SK-N-SH (cell line): ENCODE measurements around the gene STK36. TPM values are rescaled to one million over a fixed set of nuclear protein-coding genes. Genes with fewer than 3 reads are reported as not detected.

Experiments used
- CTCF ChIA-PET: fragments of 300-600, 350-600 bp; formaldehyde crosslinking; extraction: SDS; loops from one replicate; lab custom pipeline; 2021; lab: Yijun Ruan, JAX
- POLR2A ChIA-PET: fragments of 350-600 bp; sonication (Branson Sonifier 250); formaldehyde crosslinking; extraction: SDS; loops from one replicate; lab custom pipeline; 2020; ENCODE audit warnings: antibody characterized with exemption, inconsistent platforms; lab: Yijun Ruan, JAX
- DNase-seq: peaks from one replicate; pipeline ENCODE4 v3.0.0; 2012
- H2AFZ ChIP-seq: fragments of 200-600 bp; sonication (generic); 2 replicates; pipeline ENCODE4 v1.8.1; 2016; ENCODE audit warnings: antibody characterized with exemption, mild to moderate bottlenecking, low read depth
- H3F3A ChIP-seq: fragments of 200-600 bp; sonication (generic); replicated peaks from 2 replicates; pipeline ENCODE3; 2016; ENCODE audit warnings: antibody characterized with exemption, mild to moderate bottlenecking; ENCODE audit not compliant: insufficient read depth
- H3K27ac ChIP-seq, 2 experiments: fragments of 200-500 bp in 1 of 2; fragments of 200-600 bp in 1 of 2; sonication (Bioruptor generic) in 1 of 2; sonication (generic), shearing (Covaris generic) in 1 of 2; 2 replicates each; pipeline versions ENCODE4 v1.5.1 to v1.6.1; 2014 to 2016; ENCODE audit warnings: low read depth in 2 of 2, inconsistent platforms in 1 of 2, low read length in 1 of 2, mild to moderate bottlenecking in 1 of 2, mixed read lengths in 1 of 2
- H3K27me3 ChIP-seq: fragments of 200-600 bp; sonication (generic), shearing (Covaris generic); 2 replicates; pipeline ENCODE4 v1.6.1; 2016; ENCODE audit warnings: mixed run types; ENCODE audit not compliant: insufficient read depth
- H3K36me3 ChIP-seq, 2 experiments: fragments of 200-500 bp in 1 of 2; fragments of 200-600 bp in 1 of 2; sonication (Bioruptor generic) in 1 of 2; sonication (generic) in 1 of 2; replicated peaks in 1 of 2; 2 replicates each; pipeline versions ENCODE3 to v1.5.1; 2014 to 2016; ENCODE audit warnings: low read length in 1 of 2, mild to moderate bottlenecking in 1 of 2; ENCODE audit not compliant: insufficient read depth in 2 of 2, control insufficient read depth in 1 of 2
- H3K4me1 ChIP-seq, 2 experiments: fragments of 200-500 bp in 1 of 2; fragments of 200-600 bp in 1 of 2; sonication (Bioruptor generic) in 1 of 2; sonication (generic), shearing (Covaris generic) in 1 of 2; 2 replicates each; pipeline versions ENCODE4 v1.5.1 to v1.6.1; 2014 to 2016; ENCODE audit warnings: low read depth in 1 of 2, low read length in 1 of 2, mixed run types in 1 of 2; ENCODE audit not compliant: insufficient read depth in 2 of 2, control insufficient read depth in 1 of 2
- H3K4me2 ChIP-seq: fragments of 200-600 bp; sonication (generic), shearing (Covaris generic); 2 replicates; pipeline ENCODE4 v1.6.1; 2017; ENCODE audit warnings: mixed run types
- H3K4me3 ChIP-seq, 2 experiments: fragments of 200-500 bp in 1 of 2; fragments of 200-600 bp in 1 of 2; sonication (Bioruptor generic) in 1 of 2; sonication (generic), shearing (Covaris generic) in 1 of 2; 2 replicates each; pipeline versions ENCODE4 v1.5.1 to v1.8.1; 2014 to 2016; ENCODE audit warnings: low read depth in 2 of 2, inconsistent platforms in 1 of 2, low read length in 1 of 2, mild to moderate bottlenecking in 1 of 2, mixed read lengths in 1 of 2, moderate library complexity in 1 of 2
- H3K79me2 ChIP-seq: fragments of 200-600 bp; sonication (generic); 2 replicates; pipeline ENCODE4 v1.8.1; 2017; ENCODE audit warnings: mild to moderate bottlenecking; ENCODE audit not compliant: insufficient read depth
- H3K9ac ChIP-seq: fragments of 200-600 bp; sonication (generic); 2 replicates; pipeline ENCODE4 v1.6.1; 2017; ENCODE audit warnings: mixed run types
- H3K9me2 ChIP-seq: fragments of 200-600 bp; sonication (generic); 2 replicates; pipeline ENCODE4 v1.6.1; 2017; ENCODE audit warnings: mixed run types
- H3K9me3 ChIP-seq: fragments of 200-600 bp; sonication (generic); 2 replicates; pipeline ENCODE4 v1.6.1; 2017; ENCODE audit warnings: mixed run types, mild to moderate bottlenecking, moderate library complexity
- H4K20me1 ChIP-seq: fragments of 200-600 bp; sonication (generic); 2 replicates; pipeline ENCODE4 v1.6.1; 2017; ENCODE audit warnings: mild to moderate bottlenecking, mixed run types; ENCODE audit not compliant: insufficient read depth
- ELF1 ChIP-seq: IDR thresholded peaks from 2 replicates; pipeline ENCODE4 v1.4.0; 2012
- FOSL2 ChIP-seq: IDR thresholded peaks from 2 replicates; pipeline ENCODE4 v1.4.0; 2012; ENCODE audit warnings: low read depth, mild to moderate bottlenecking, moderate library complexity, borderline replicate concordance
- FOXJ3 ChIP-seq: sonication (generic); formaldehyde crosslinking; IDR thresholded peaks from 2 replicates; pipeline ENCODE4 v1.5.1; 2020; ENCODE audit warnings: mild to moderate bottlenecking, missing genetic modification reagents
- GATA2 ChIP-seq: sonication (generic); formaldehyde crosslinking; IDR thresholded peaks from 2 replicates; pipeline ENCODE4 v1.5.0; 2020; ENCODE audit warnings: mild to moderate bottlenecking, missing genetic modification reagents
- IRF3 ChIP-seq: fragments of 150-350 bp; IDR thresholded peaks from 2 replicates; pipeline ENCODE4 v1.6.1; 2016; ENCODE audit warnings: mild to moderate bottlenecking, low read depth, low read length
- JUND ChIP-seq: IDR thresholded peaks from 2 replicates; pipeline ENCODE4 v1.4.0; 2012
- MEF2A ChIP-seq: IDR thresholded peaks from 2 replicates; pipeline ENCODE4 v1.4.0; 2012; ENCODE audit warnings: low read depth, borderline replicate concordance
- NFIC ChIP-seq: IDR thresholded peaks from 2 replicates; pipeline ENCODE4 v1.4.0; 2012; ENCODE audit warnings: borderline replicate concordance
- NRF1 ChIP-seq: IDR thresholded peaks from 2 replicates; pipeline ENCODE4 v1.6.1; 2012; ENCODE audit warnings: low read depth, mild to moderate bottlenecking, low read length
- PBX3 ChIP-seq: IDR thresholded peaks from 2 replicates; pipeline ENCODE4; 2012
- RCOR1 ChIP-seq: fragments of 150-350 bp; IDR thresholded peaks from 2 replicates; pipeline ENCODE4 v1.6.1; 2017; ENCODE audit warnings: antibody characterized with exemption, low read length
- RFX5 ChIP-seq: IDR thresholded peaks from 2 replicates; pipeline ENCODE4 v1.6.1; 2012; ENCODE audit warnings: mild to moderate bottlenecking, improper control_type of control experiment, low read length
- RXRA ChIP-seq: IDR thresholded peaks from 2 replicates; pipeline ENCODE4 v1.4.0; 2012; ENCODE audit warnings: low read depth, mild to moderate bottlenecking, borderline replicate concordance
- SIN3A ChIP-seq: IDR thresholded peaks from 2 replicates; pipeline ENCODE4 v1.6.1; 2012; ENCODE audit warnings: low read depth, mild to moderate bottlenecking, low read length, moderate library complexity, borderline replicate concordance
- SMC3 ChIP-seq: IDR thresholded peaks from 2 replicates; pipeline ENCODE4 v1.6.1; 2012; ENCODE audit warnings: low read depth, low read length, improper control_type of control experiment
- TCF12 ChIP-seq: IDR thresholded peaks from 2 replicates; pipeline ENCODE4 v1.4.0; 2012
- YY1 ChIP-seq: IDR thresholded peaks from 2 replicates; pipeline ENCODE4 v1.4.0; 2012; ENCODE audit warnings: low read depth, mild to moderate bottlenecking
- WGBS: methylation state at CpG from one replicate; pipeline ENCODE4 v1.1.6; 2017; ENCODE audit warnings: low lambda C conversion rate; 5-methylcytosine and 5-hydroxymethylcytosine counted together
- polyA plus RNA-seq, 3 experiments: library from polyadenylated mRNA; depleted of rRNA; stranded (reverse); fragments of >200 nt; gene quantifications; 2 replicates each; pipeline ENCODE4 v1.2.3, GENCODE V29; 2012
- TF ChIP-seq, protein P1 (sequence below): fragments of 200-600 bp; sonication (generic); IDR thresholded peaks from 2 replicates; pipeline ENCODE4 v1.6.1; 2017; ENCODE audit warnings: antibody characterized with exemption, mild to moderate bottlenecking, moderate library complexity
- TF ChIP-seq, protein P2 (sequence below): IDR thresholded peaks from 2 replicates; pipeline ENCODE4 v1.4.0; 2012; ENCODE audit warnings: low read depth
- TF ChIP-seq, protein P3 (sequence below): IDR thresholded peaks from 2 replicates; pipeline ENCODE4 v1.4.0; 2012; ENCODE audit warnings: low read depth, borderline replicate concordance

The STK36 gene
- polyA plus RNA-seq, 1 of the 3 experiments (the other 2 are of a cell fraction), result 53.5 TPM

DNA sequence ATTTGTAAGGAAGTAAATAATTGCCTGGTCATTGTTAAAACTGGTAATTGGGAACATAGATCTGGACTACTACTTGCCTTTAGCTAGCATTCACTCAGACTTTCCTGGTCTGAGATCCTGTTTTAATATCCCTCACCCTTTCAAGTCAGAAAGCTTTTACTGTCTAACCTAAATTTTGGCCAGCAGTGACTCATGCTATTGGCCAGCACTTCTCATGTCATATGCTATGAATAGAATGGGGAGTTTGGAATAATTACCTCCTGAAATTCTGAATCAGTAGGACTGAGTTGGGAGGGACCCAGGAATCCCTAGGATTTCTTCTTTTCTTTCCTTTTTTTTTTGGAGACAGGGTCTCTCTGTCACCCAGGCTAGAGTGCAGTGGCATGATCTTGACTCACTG, 19.3 kb downstream of the STK36 start:
- Histone ChIP-seq H3K27ac (peak overlapping the region in 1 of 2 experiments; percentile 44; a peak in 1 of 4 replicates), H2AFZ (no peak overlapping the region), H3K36me3 (peaks cover 58 to 64% of the 10 kb centered on the region in 2 experiments), H4K20me1 (no peaks in the 10 kb centered on the region), H3K4me1 (no peaks in the 10 kb centered on the region; a peak in 1 of 4 replicates), H3K9ac (no peak overlapping the region), H3K4me2 (no peak overlapping the region), H3K9me3 (no peaks in the 10 kb centered on the region), H3K27me3 (no peaks in the 10 kb centered on the region), H3K9me2 (no peaks in the 10 kb centered on the region), H3F3A (peaks cover 26% of the 10 kb centered on the region), H3K4me3 (no peak overlapping the region), H3K79me2 (no peaks in the 10 kb centered on the region)
- no peak for DNase-seq
- ChIA-PET POLR2A (no interaction called here), CTCF (interaction anchor here (1.5 kb wide), 1 partner anchor 19 kb away, joined by 3 read pairs; no protein-coding TSS in a partner anchor)
- TF ChIP-seq ELF1 (no peak), FOSL2 (peak; percentile 14; the same call in 1 of the 2 replicates)

GRCh38 chr2:218694405-218695145, 22.7 kb downstream of the STK36 start:
- Histone ChIP-seq H3K27me3 (no peaks in the 10 kb centered on the region), H3K36me3 (peaks cover 40 to 81% of the 10 kb centered on the region in 2 experiments), H3F3A (peaks cover 19% of the 10 kb centered on the region), H3K9ac (no peak overlapping the region), H4K20me1 (no peaks in the 10 kb centered on the region), H3K9me3 (no peaks in the 10 kb centered on the region), H3K4me1 (no peaks in the 10 kb centered on the region), H3K27ac (peak overlapping the region in 1 of 2 experiments; percentile 33; a peak in 3 of 4 replicates), H3K79me2 (no peaks in the 10 kb centered on the region), H3K4me2 (no peak overlapping the region), H3K4me3 (no peak overlapping the region)
- 87% methylated on average over 3 of the region's 3 CpGs for WGBS
- no peak for DNase-seq
- ChIA-PET POLR2A (interaction anchor here (1.3 kb wide), 1 partner anchor 22 kb away, joined by 4 read pairs; the partner anchor contains the start of genes RNF25 and STK36), CTCF (interaction anchor here (1.0 to 2.1 kb wide), 2 partner anchors 14 to 15 kb away, joined by 3 to 7 read pairs; no protein-coding TSS in a partner anchor)
- TF ChIP-seq FOSL2, result no peak
- TF ChIP-seq YY1, result no peak
- no peak for TF ChIP-seq RCOR1
- TF ChIP-seq, protein P1, sequence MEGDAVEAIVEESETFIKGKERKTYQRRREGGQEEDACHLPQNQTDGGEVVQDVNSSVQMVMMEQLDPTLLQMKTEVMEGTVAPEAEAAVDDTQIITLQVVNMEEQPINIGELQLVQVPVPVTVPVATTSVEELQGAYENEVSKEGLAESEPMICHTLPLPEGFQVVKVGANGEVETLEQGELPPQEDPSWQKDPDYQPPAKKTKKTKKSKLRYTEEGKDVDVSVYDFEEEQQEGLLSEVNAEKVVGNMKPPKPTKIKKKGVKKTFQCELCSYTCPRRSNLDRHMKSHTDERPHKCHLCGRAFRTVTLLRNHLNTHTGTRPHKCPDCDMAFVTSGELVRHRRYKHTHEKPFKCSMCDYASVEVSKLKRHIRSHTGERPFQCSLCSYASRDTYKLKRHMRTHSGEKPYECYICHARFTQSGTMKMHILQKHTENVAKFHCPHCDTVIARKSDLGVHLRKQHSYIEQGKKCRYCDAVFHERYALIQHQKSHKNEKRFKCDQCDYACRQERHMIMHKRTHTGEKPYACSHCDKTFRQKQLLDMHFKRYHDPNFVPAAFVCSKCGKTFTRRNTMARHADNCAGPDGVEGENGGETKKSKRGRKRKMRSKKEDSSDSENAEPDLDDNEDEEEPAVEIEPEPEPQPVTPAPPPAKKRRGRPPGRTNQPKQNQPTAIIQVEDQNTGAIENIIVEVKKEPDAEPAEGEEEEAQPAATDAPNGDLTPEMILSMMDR, result no peak
- no peak for TF ChIP-seq PBX3
- no peak for TF ChIP-seq IRF3
- no peak for TF ChIP-seq NRF1
- no peak for TF ChIP-seq JUND
- no peak for TF ChIP-seq RFX5
- no peak for TF ChIP-seq ELF1
- TF ChIP-seq, protein P2, sequence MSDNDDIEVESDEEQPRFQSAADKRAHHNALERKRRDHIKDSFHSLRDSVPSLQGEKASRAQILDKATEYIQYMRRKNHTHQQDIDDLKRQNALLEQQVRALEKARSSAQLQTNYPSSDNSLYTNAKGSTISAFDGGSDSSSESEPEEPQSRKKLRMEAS, result no peak
- TF ChIP-seq NFIC, result no peak
- no peak for TF ChIP-seq RXRA
- TF ChIP-seq, protein P3, sequence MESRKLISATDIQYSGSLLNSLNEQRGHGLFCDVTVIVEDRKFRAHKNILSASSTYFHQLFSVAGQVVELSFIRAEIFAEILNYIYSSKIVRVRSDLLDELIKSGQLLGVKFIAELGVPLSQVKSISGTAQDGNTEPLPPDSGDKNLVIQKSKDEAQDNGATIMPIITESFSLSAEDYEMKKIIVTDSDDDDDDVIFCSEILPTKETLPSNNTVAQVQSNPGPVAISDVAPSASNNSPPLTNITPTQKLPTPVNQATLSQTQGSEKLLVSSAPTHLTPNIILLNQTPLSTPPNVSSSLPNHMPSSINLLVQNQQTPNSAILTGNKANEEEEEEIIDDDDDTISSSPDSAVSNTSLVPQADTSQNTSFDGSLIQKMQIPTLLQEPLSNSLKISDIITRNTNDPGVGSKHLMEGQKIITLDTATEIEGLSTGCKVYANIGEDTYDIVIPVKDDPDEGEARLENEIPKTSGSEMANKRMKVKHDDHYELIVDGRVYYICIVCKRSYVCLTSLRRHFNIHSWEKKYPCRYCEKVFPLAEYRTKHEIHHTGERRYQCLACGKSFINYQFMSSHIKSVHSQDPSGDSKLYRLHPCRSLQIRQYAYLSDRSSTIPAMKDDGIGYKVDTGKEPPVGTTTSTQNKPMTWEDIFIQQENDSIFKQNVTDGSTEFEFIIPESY, result no peak
- TF ChIP-seq GATA2 (CRISPR knock-in tag), result no peak
- TF ChIP-seq TCF12, result no peak
- no peak for TF ChIP-seq SIN3A
- no peak for TF ChIP-seq MEF2A
- no peak for TF ChIP-seq FOXJ3 (CRISPR knock-in tag)
- no peak for TF ChIP-seq SMC3
- TF ChIP-seq, all 33 proteins: peak for 0
- Histone ChIP-seq H3K9me2 (no peaks in the 10 kb centered on the region), H2AFZ (no peak overlapping the region)
